Measurements from ENCODE around the gene CELF1.

The CELF1 gene

GRCh38 chr11:47552566-47553405 lies at the start of gene CELF1:
TSS of gene CELF1 (minus strand) at chr11:47553132. CDS start at chr11:47499523, 53,609 bp downstream.
- peak; percentile 83 for DNase-seq

- DNase-seq, result no peak
Observed at GRCh38 chr11:47599902-47600301, 47.0 kb upstream of the CELF1 start.

GRCh38 chr11:47595967-47596366 lies 43.0 kb upstream of the CELF1 start:
- no peak for DNase-seq

- DNase-seq, result no peak
Observed at GRCh38 chr11:47595029-47595428, 42.1 kb upstream of the CELF1 start.

- DNase-seq, result no peak
Observed at GRCh38 chr11:47593934-47594855, 41.3 kb upstream of the CELF1 start, which contains the start of gene C1QTNF4. TSS of gene C1QTNF4 (minus strand) at chr11:47594411. CDS start at chr11:47590810, 3,601 bp downstream.

GRCh38 chr11:47593492-47593933 lies 40.6 kb upstream of the CELF1 start:
- DNase-seq, result no peak

GRCh38 chr11:47592970-47593369 lies 40.0 kb upstream of the CELF1 start:
- no peak for DNase-seq

GRCh38 chr11:47592251-47592650 lies 39.3 kb upstream of the CELF1 start:
- DNase-seq, result no peak

- no peak for DNase-seq
Observed at GRCh38 chr11:47591764-47592163, 38.8 kb upstream of the CELF1 start.

GRCh38 chr11:47589977-47590861 lies 37.3 kb upstream of the CELF1 start:
- DNase-seq, result no peak

- DNase-seq, result no peak
Observed at GRCh38 chr11:47589584-47589976, 36.6 kb upstream of the CELF1 start.

GRCh38 chr11:47589118-47589517 lies 36.2 kb upstream of the CELF1 start:
- no peak for DNase-seq

GRCh38 chr11:47587723-47588326 lies 34.9 kb upstream of the CELF1 start:
- DNase-seq, result no peak

GRCh38 chr11:47587039-47587716 lies 34.2 kb upstream of the CELF1 start:
- DNase-seq, result no peak

GRCh38 chr11:47586098-47586855 lies 33.3 kb upstream of the CELF1 start, which contains the start of gene FAM180B:
TSS of gene FAM180B (plus strand) at chr11:47586678. CDS start at chr11:47586769, 91 bp downstream.
- DNase-seq, result no peak

GRCh38 chr11:47583844-47584243 lies 30.9 kb upstream of the CELF1 start:
- no peak for DNase-seq

- DNase-seq, result peak; percentile 44
Observed at GRCh38 chr11:47578524-47579494, 25.9 kb upstream of the CELF1 start, which contains the start of the genes KBTBD4 and NDUFS3. TSS of gene KBTBD4 (minus strand) at chr11:47578970. CDS start at chr11:47578951, 19 bp downstream. TSS of gene NDUFS3 (plus strand) at chr11:47579074. CDS start at chr11:47579092, 18 bp downstream.

- no peak for DNase-seq
Observed at GRCh38 chr11:47577460-47578041, 24.6 kb upstream of the CELF1 start.

- DNase-seq, result no peak
Observed at GRCh38 chr11:47573321-47573720, 20.4 kb upstream of the CELF1 start.

Data from GOT3 (cell line).